Adrenal gland (tissue), 12 donors: ENCODE measurements around the gene MYRFL. TPM values are rescaled to one million over a fixed set of nuclear protein-coding genes. Genes with fewer than 3 reads are reported as not detected.

Source experiments
- DNase-seq, 7 donors: peaks; one replicate each; pipeline ENCODE4 v3.0.0-alpha.2; 2019 to 2020
- H3K27ac ChIP-seq, 5 donors: fragments of 200-600 bp; sonication (generic) in 4 of 5; 1 replicate in 3 of 5; 2 replicates in 2 of 5; pipeline versions ENCODE4 v1.5.1 to v1.8.0; 2016 to 2020; ENCODE audit warnings: mild to moderate bottlenecking in 1 of 5
- H3K27me3 ChIP-seq: fragments of 200-600 bp; 2 replicates; pipeline ENCODE4 v1.8.0; 2021
- H3K36me3 ChIP-seq, 2 donors: fragments of 200-600 bp; replicated peaks in 1 of 2; 1 replicate in 1 of 2; 2 replicates in 1 of 2; pipeline versions ENCODE4 v1.5.1 to v1.8.0; 2018 to 2022
- H3K4me1 ChIP-seq, 2 donors: fragments of 200-600 bp; replicated peaks in 1 of 2; 1 replicate in 1 of 2; 2 replicates in 1 of 2; pipeline versions ENCODE4 v1.5.1 to v1.8.0; 2018 to 2021
- H3K4me3 ChIP-seq, 4 donors: fragments of 200-600 bp; sonication (generic) in 3 of 4; one replicate each; pipeline ENCODE4 v1.5.1; 2016 to 2018
- H3K9me3 ChIP-seq, 3 donors: fragments of 200-600 bp; sonication (generic) in 1 of 3; replicated peaks in 1 of 3; 1 replicate in 2 of 3; 2 replicates in 1 of 3; pipeline versions ENCODE4 v1.5.1 to v1.8.0; 2016 to 2021
- POLR2A ChIP-seq, 2 donors: fragments of 450-650 bp; IDR thresholded peaks; one replicate each; pipeline ENCODE4 v1.6.1; 2017; ENCODE audit warnings: antibody characterized with exemption in 2 of 2, mild to moderate bottlenecking in 2 of 2, moderate library complexity in 1 of 2
- WGBS, 4 donors: extraction: QIAGEN DNeasy Blood & Tissue Kit in 2 of 4; methylation state at CpG; one replicate each; pipeline versions ENCODE4 v1.1.5 to v1.1.7; 2013 to 2017; 5-methylcytosine and 5-hydroxymethylcytosine counted together
- intact Hi-C, 2 donors: fragments of 100-400 bp; cut with DNase I; formaldehyde crosslinking; loops; one replicate each; pipeline versions ENCODE4 v1.14.1 to v1.15.0; 2022 to 2023
- polyA plus RNA-seq, 3 donors: library from polyadenylated mRNA; stranded (reverse); fragments of 200-250 nt in 2 of 3; fragments of 350-450 nt in 1 of 3; fragmentation: Illumina TruSeq in 1 of 3; extraction: RNeasy Lipid Tissue Mini Kit (QIAGEN cat#74804) in 1 of 3; gene quantifications; one replicate each; pipeline ENCODE4 v1.2.3, GENCODE V29; 2013 to 2014
- total RNA-seq, 9 donors: library from RNA; depleted of rRNA in 4 of 9; stranded (reverse); fragments of >200 nt in 4 of 9; fragments of 120-200 nt in 1 of 9; fragmentation: NEBNext Ultra II Directional in 1 of 9; extraction: Animal tissue kit (Norgen Biotek cat#: 25700) in 1 of 9; gene quantifications; one replicate each; pipeline versions ENCODE4 v1.1.0 to v1.2.4, GENCODE V29; 2013 to 2023
- TF ChIP-seq, protein P1 (sequence below), 6 experiments: fragments of 450-650 bp in 4 of 6; fragments of 200-600 bp in 2 of 6; sonication (generic) in 1 of 6; IDR thresholded peaks; 1 replicate in 5 of 6; 2 replicates in 1 of 6; pipeline versions ENCODE4 v1.5.1 to v1.8.0; 2016 to 2021; ENCODE audit warnings: antibody characterized with exemption in 6 of 6, mild to moderate bottlenecking in 2 of 6, moderate library complexity in 1 of 6
- donor health status: healthy with polysubstance abuse.
- donor health status: Bipolar disorder and iron deficiency.
- donor health status: DM: yes; HTN: yes; CAD: no.
- donor health status: DM: no; HTN: no; CAD: no.
- donor health status: DM: no; HTN: no; CAD: no.
- donor health status: DM: yes; HTN: yes; CAD: no.

Gene MYRFL
- total and polyA plus RNA-seq, 12 donors, result 0.07 to 1.00 (median 0.30) TPM

DNA sequence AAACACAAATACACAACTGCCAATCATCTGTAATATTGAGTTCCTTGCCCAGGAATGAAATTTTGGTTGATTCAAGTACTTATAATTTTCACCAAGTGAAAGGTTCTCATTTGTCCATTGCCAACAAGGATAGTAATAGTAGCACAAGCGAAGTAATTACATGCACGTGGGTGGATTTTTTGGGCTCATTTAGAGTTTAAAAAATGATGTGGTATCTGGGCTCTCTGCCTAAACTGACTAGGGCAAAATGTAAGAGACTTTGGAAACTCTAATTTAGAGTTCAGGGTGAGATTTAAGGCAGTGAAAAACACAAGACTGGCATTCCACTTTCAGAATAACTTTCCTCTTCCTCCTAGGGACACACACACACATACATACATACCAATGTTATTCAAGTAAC lies 111.7 kb downstream of the MYRFL start:
- no peaks in the 10 kb centered on the region for H3K36me3 ChIP-seq
- no peaks in the 10 kb centered on the region for H3K4me1 ChIP-seq
- DNase-seq, result no peak
- no peaks in the 10 kb centered on the region for H3K9me3 ChIP-seq
- H3K27ac ChIP-seq, result no peak overlapping the region
- H3K27me3 ChIP-seq, result no peaks in the 10 kb centered on the region
- TF ChIP-seq POLR2A (IDR thresholded peaks at IDR 0.05), result no peak
- TF ChIP-seq, protein P1, sequence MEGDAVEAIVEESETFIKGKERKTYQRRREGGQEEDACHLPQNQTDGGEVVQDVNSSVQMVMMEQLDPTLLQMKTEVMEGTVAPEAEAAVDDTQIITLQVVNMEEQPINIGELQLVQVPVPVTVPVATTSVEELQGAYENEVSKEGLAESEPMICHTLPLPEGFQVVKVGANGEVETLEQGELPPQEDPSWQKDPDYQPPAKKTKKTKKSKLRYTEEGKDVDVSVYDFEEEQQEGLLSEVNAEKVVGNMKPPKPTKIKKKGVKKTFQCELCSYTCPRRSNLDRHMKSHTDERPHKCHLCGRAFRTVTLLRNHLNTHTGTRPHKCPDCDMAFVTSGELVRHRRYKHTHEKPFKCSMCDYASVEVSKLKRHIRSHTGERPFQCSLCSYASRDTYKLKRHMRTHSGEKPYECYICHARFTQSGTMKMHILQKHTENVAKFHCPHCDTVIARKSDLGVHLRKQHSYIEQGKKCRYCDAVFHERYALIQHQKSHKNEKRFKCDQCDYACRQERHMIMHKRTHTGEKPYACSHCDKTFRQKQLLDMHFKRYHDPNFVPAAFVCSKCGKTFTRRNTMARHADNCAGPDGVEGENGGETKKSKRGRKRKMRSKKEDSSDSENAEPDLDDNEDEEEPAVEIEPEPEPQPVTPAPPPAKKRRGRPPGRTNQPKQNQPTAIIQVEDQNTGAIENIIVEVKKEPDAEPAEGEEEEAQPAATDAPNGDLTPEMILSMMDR (IDR thresholded peaks at IDR 0.05), result no peak
- 66 to 75% (median 69%) methylated on average over 2 of the region's 2 CpGs for WGBS, 4 donors
- intact Hi-C loops, result no loop called here
- H3K4me3 ChIP-seq, result no peak overlapping the region

DNA sequence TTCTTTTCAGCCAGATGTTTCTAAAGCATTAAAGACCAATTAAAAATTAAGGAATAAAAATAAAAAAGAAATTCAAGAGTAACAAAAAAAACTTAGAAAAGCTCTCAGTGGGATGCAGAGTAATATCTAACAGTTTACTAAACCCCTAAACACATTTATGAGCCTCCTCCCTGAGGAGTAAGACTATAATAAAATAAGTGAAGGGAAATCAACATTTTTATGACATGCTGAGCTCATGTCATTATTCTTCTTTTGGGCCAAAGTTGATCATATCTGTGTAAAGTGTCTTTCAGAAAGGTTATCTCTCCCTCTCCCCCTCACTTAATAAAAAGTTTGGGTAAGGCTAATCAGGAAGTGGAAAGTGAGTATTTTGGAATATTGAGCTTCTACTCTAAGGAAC lies 122.1 kb downstream of the MYRFL start:
- no peak overlapping the region for H3K27ac ChIP-seq
- no peaks in the 10 kb centered on the region for H3K36me3 ChIP-seq
- H3K4me1 ChIP-seq, result no peaks in the 10 kb centered on the region
- no peaks in the 10 kb centered on the region for H3K27me3 ChIP-seq
- TF ChIP-seq, protein P1 (IDR thresholded peaks at IDR 0.05), result no peak
- TF ChIP-seq POLR2A (IDR thresholded peaks at IDR 0.05), result no peak
- no peak for DNase-seq
- H3K4me3 ChIP-seq, result no peak overlapping the region
- H3K9me3 ChIP-seq, result no peaks in the 10 kb centered on the region
- intact Hi-C loops, result no loop called here

DNA sequence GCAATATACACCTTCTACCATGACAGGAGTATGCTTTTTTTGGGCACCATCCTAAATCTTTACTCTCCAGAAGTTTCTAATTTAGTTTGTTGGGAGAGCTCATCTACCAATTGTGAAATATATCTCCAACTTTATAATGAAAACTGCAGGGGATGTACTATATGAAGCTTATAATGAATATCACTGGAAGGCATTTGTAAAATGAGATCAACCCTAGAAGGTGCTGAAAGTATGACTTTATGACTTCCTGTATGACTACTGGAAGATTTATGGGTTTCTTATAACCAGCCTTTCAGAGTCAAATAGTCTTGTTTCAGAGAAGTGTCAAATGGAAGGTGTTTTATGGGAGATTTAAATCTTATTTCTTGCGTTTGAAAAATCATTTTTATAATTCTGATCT lies 122.9 kb downstream of the MYRFL start:
- DNase-seq, result no peak
- Histone ChIP-seq H3K27me3 (no peaks in the 10 kb centered on the region), H3K9me3 (no peaks in the 10 kb centered on the region), H3K36me3 (no peaks in the 10 kb centered on the region), H3K27ac (no peak overlapping the region), H3K4me3 (no peak overlapping the region), H3K4me1 (no peaks in the 10 kb centered on the region)
- TF ChIP-seq, protein P1 (IDR thresholded peaks at IDR 0.05), result no peak
- no peak for TF ChIP-seq POLR2A (IDR thresholded peaks at IDR 0.05)
- WGBS, 4 donors, result 45 to 68% (median 55%) methylated on average over 1 of the region's 1 CpG
- intact Hi-C loops, result no loop called here

DNA sequence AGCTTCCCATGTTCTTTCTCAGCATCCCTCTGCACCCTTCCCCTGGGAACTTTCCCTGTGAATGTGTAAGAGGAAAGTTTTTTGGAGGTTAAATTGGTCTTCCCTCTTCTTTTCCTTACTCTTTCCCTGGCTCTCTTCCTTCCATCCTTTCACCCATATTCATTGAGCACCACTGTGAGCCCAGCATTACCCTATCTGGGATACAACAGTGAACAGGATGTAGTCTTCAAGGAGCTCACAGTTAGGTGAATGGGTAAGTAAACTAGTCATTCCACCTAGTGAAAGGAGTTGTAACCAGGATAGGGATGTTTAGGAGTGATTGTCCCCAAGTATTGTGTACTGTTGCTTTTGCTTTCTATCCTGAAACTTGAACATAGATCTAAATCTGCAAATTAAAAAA lies 123.8 kb downstream of the MYRFL start:
- Histone ChIP-seq H3K4me1 (no peaks in the 10 kb centered on the region), H3K27ac (no peak overlapping the region), H3K36me3 (no peaks in the 10 kb centered on the region), H3K27me3 (no peaks in the 10 kb centered on the region), H3K9me3 (no peaks in the 10 kb centered on the region), H3K4me3 (no peak overlapping the region)
- no peak for TF ChIP-seq POLR2A (IDR thresholded peaks at IDR 0.05)
- TF ChIP-seq, protein P1 (IDR thresholded peaks at IDR 0.05), result no peak
- intact Hi-C loops, result no loop called here
- DNase-seq, result no peak
